ENCODE results near the gene PUM1. TPM values are rescaled to one million over a fixed set of nuclear protein-coding genes. Genes with fewer than 3 reads are reported as not detected.

The PUM1 gene
- total RNA-seq, 1 donor from 2014 or later: 185 TPM

DNA sequence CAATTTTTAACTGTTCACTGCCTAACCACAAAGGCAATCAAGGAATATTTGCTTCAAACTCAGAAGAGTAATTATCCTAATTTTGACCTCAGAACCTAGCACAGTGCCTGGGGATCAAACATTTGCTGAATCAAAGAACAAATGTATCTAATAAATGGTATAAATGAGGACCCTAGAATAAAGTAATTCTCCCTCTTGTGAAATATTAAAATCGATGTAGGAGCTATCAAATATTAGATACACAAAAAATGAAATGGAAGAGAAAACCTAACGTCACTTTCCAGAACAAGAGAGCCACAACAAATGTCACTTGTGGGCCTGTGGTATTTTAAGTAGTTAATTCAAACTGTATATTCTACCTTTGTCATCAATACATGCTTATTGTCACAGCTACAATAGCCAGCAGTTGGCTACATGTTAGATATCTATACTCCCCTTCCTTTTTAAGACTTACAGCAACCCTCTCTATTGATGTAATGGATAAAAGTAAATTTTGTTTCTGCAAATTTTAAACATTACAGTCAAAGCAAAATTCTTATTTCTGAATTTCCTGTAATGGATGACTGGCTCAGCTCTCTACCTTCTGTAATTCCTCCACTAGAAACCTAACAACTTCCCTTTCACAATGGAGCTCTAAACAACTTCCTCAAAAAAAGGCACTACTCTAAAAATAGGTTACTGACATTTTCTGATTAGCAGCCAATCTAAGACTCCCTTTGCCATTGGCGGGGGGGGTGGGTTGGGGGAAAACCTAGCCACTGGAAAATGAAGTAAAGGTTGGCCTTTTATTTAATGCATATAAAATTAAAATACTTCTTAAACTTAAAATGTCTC lies 37.6 kb downstream of the PUM1 start:
- no peak for DNase-seq (ENCODE audit: low read depth)

DNA sequence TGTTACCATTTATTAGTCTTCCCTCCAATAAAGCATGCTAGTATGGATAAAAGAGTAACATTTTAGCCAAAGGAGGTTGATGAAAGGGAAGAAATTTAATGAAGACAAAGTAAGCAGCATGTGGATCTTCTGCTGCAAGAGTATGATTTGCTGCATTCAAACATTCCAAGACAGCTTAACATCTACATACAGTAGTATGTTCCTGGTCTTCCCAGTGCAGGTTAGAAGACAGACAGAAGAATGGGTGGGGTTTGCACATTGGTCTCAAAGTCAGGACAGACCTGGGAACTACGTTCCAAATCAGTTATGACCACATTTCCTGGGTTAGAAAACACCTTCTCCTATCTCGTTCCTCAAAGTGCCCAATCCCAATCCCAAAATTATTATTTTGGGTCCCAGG lies 43.3 kb downstream of the PUM1 start:
- DNase-seq (ENCODE audit: low read depth): no peak

DNA sequence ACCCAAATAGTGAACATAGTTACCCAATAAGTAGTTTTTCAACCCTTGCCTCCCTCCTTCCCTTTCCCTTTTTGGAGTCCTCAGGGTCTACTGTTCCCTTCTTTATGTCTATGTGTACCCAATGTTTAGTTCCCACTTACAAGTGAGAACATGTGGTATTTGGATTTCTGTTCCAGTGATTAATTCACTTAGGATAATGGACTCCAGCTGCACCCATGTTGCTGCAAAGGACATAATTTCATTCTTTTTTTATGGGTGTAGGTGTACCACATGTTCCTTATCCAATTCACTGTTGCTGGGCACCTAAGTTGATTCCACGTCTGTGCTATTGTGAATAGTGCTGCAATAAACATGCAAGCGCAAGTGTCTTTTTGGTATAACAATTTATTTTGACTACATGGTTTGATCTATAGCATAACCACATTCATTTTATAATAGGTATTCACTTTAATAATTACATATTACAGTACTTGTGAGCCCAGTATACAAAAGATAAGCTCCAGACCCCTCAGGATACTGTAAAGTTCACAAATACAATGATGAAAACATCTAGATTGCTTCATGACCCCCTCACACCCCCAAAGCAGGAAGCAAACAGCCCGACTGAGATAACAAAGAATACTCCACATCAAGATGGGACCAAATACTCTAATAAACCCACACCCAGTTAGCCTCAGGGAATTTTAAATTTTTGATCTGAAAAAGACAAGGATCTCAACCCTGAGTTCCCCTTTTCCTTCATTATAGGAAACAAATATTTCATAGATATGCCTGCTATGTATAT lies 45.3 kb downstream of the PUM1 start:
- no peak for DNase-seq (ENCODE audit: low read depth)

DNA sequence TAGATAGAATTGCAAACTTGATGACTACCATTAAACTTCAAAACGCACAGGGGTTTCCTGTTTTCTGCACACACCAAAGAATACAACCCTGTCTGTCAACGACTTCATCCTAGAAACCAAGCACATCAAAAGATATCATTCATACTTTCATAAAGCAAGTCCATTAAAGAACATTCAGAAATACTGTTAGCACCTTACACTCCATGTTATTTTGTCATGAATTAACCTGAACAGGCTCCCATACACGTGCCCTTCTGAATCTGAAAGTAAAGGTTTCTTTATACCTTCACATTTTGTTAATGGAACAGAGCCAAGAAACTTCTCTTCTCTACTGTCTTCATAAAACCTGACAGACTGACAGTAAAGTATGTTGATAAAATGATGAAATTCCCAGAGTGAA lies 46.1 kb downstream of the PUM1 start:
- no peak for DNase-seq (ENCODE audit: low read depth)

DNA sequence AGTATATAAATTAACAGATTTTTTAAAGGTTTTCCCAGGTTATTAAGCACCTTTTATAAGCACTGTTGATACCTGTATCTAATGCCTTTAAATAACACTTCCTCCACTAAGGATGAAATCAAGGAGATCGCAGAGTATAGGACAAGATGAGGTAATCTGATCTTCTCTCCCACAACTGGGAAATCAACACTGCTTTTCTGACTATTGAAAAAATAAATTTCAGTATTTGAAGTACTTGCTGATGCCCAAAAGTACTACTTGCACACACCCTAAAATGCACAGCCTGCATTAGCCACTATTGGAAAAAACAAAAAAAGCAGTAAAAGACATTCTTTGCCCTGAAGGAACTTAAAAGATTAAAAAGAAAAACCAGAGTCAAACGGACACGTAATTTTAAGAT lies 48.6 kb downstream of the PUM1 start:
- no peak for DNase-seq (ENCODE audit: low read depth)

DNA sequence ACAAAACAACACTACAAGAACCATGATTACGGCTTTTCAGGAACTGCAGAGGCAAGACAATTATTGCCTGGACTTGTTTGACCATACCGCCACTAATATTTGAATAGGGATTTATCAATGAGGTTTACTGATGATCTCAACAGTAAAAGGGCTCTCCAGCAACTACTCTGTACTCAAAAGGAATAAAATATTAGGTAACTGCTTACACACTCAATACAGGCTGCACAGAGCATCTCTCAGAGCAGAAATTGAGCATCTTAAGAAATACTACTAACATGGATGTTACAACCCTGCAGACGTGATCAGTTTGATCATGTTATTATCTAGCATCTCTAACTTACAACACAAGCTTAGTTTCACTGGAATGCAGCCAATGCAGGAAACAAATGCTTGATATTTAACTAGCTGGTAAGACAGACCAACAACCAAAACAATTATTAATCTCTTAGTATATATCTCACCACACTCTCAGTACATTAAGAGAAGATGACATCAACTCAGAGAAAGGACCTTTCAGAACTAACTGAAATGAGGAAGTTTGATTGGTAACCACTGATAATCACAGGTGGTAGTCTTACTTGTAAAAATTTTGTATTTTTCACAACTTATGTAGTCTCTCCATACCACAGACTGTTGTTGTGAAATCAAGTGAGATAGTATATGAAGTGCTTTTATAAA lies 52.2 kb downstream of the PUM1 start:
- DNase-seq (ENCODE audit: low read depth): peak; percentile 85

DNA sequence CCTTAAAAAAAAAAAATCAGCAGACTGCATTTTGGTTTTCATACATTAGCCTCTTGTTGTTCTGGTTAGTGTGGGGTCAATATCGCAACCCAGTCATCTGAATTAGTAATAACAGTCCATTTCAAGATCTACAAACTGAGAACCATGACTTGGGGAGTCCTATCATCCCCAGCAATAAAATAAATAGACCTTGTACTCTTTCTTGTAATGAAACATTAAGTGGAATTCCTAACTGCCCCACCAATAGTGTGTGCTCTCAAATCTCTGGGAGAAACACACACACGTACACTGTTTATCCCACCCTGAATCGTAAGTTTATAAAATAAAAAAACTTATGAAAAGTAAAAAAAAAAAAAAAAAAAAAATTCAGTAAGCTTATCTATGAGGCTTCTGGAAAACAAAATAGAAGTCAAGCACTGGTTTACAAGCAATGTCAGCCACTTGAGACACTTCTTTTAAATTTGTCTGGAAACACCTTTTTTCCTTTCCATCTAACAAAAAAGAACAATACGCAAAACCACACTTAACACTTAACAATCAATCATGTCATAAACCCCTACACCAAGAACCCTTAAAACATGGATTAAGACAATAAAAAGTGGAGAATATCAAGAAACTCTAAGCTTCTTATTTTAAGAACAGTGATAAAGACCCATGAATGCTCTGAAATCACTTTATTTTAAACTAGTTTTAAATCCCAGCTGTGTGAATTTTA lies 53.1 kb downstream of the PUM1 start:
- no peak for DNase-seq (ENCODE audit: low read depth)

DNA sequence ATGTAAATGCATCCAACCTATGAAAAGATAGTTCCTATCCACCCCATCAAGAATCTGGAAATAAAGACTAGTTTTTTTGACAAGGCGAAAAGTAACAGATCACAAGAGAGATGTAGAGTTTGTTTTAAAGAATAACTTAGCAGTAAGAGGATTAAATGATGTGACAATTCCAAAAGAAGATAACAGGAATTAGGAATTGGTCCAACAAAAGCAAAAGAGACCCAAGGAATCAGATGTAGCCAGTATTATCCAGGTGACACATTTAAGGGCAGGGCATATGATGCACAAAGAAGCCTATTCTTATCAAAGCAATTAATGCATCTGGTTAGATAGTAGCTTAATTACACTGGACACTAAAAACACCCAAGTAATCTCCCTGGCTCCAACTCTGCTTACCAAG lies 53.8 kb downstream of the PUM1 start:
- no peak for DNase-seq (ENCODE audit: low read depth)

DNA sequence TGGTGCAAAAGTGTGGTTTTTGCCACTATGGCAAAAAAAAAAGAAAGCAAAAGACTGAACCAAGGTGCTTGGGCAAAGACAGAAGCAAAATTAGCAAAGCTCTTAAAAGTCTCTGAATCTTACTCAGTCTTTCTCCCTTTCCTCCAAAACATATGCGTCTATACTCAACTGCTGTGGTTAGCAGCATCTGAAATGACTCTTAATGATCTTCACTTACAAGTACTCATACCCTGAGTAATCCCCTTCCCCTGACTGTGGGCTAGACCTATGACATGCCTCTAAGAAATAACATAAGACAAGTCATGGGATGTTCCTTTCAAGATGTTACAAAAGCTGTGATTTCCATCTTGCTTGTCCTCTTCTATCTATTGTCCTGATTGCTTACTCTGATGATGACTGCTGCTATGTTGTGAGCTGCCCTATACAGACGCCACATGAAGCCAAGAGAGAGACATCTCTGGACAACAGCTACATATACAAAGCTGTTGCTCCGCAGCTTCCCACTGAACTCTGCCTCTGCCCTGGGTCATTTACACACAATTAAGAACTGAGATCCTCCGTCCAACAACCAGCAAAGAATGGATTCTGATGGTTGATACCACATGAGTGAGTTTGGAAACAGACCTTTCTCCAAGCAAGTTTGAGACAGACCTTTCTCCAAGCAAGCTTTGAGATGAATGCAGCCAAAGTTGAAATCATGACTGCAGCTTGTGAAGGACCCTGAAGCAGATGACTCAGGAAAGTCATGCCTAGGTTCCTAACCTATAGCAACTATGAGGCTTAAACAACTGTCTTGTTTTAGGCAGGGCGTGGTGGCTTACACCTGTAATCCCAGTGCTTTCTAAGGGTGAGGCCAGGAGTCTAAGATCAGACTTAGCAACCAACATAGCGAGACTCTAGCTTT lies 55.2 kb downstream of the PUM1 start:
- DNase-seq (ENCODE audit: low read depth): peak; percentile 55

DNA sequence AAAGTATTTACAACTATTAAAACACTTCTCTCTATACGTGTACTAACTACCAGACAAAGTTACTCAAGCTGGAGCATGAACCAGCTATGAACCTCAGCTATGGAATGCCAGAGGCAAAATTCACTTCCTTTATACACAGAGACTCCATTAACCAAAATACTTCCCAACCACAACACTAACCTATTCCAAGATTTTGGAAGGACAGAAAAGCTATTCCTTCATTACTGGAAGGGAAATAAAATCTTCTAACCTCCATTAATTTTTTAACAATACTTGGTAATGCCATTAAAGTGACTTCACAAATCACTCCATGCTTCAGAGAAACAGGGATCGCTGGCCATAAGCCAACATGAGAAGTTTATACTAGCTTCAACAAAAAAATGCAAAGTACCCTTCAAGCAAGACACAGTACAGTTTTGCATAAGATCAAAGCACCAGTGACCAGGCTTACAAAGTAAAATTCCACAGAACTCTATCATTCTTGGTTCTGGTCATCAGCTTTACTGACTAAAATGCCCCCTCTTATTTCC lies 58.0 kb downstream of the PUM1 start:
- DNase-seq (ENCODE audit: low read depth): peak; percentile 95

DNA sequence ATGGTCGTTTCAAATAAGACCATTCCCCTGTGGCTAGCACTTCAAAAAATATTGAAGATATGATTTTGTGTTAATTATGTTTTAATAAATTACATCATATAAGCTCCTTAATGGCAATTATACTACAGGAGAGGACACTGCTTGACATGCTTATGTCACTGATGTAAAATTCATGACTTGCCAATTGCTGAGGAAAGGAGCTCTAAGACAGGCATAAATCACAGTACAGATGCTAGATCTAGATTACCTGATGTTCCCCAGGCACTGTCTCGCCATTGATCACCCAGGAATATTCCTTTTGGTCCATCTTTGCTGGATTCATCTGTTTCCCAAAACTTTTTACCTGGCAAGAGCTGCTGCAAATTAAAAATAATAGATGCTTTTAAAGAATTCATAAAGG lies 58.8 kb downstream of the PUM1 start:
- no peak for DNase-seq (ENCODE audit: low read depth)

DNA sequence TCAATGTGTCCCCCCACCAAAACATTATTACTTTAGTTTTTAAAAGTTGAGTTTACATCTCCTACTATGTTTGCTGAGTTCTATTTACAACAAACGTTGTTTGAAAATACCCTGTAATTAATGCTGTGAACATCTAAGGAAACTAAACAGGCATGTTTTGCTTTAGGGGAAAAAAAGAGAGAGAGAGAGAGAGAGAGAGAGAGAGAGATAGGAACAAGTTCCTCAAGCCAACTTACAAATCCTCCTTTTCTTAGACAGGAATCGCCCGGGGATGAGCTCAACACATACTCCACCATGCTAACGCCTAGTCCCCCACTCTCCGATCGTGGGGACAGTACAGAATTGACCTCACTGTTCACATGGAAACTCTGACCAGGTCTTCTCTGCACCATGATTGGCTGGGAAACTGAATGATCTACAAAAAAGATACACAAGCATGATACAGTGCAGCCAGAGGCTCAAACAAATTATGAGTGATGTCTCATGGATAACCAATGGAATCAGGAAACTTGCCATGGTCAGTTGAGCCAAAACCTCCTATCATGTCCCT lies 59.8 kb downstream of the PUM1 start:
- DNase-seq (ENCODE audit: low read depth): no peak

DNA sequence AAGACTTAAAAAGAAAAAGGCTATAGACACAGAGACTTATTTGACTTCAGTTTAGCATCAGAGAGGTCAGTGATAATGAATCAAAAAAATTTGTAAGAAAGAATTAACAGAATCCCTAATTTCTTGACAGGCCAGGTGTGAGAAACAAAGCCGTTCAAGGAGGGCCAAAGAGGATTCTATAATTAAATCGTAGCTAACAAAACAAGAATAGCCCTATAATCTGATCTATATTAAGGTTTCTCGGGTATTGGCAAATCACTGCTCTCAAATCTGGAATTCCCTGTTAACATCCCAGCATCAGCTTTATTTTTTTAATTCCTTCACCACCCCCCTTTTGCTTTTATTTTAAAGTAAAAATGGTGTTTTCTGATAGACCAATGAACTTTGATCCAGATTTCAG lies 60.3 kb downstream of the PUM1 start:
- no peak for DNase-seq (ENCODE audit: low read depth)

DNA sequence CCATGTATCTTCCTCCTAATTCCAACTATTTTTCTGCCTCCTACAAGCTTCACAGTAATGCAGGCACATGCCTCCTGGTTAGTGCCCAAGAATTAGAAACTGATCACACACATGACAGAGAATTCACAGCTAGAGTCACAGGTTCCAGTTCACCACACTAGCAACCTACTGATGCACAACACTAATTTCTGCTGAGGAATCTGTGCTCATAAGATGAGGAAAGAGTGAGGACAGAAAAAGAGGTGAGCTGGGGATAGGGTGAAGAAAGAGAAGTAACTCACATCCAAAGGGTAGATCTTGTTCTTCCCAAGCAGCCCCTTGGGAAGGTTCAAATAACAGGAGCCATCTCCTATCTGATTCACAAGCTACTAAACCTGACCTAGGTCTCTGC lies 61.3 kb downstream of the PUM1 start:
- peak; percentile 86 for DNase-seq (ENCODE audit: low read depth)

DNA sequence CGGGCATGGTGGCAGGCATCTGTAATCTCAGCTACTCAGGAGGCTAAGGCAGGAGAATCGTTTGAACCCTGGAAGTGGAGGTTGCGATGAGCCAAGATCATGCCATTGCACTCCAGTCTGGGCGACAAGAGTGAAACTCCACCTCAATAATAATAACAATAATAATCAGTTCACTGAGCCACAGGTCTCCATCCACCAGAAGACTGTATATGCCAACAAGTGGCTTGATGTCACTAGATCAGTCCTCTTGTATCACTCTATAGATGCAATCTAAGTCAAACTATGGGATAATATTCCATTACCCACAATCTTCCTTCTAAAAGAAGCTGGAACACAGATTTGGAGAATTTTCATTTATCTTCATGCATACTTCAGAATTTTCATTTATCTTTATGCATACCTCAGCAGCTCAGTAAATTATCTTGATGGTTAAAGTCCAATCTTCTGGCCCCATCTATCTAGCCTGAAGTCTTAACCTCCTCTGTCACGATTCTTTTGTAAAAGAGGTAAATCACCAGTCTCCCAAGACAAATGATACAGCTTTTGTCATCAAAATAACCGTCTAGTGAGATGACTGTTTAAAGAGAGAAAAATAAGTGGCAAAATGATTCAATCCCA lies 61.8 kb downstream of the PUM1 start:
- no peak for DNase-seq (ENCODE audit: low read depth)

DNA sequence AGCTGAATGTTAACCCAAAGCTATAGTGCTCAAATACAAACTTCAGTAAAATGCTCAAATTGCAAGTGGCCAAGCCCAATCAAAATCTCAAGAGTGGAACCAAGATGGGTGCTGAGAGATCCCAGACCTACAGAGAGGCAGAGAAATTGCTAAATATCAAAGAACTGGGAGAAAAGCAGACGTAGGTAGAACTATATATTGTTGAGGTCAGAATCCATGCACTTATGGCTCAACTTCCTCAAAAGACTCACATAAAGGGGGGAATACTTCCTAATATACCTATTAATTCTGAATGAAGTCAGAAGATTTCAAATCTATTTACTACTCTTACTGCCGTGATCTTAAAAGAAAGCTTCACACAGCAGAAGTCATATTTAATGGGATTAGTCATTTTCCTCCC lies 65.2 kb downstream of the PUM1 start:
- DNase-seq (ENCODE audit: low read depth): no peak

DNA sequence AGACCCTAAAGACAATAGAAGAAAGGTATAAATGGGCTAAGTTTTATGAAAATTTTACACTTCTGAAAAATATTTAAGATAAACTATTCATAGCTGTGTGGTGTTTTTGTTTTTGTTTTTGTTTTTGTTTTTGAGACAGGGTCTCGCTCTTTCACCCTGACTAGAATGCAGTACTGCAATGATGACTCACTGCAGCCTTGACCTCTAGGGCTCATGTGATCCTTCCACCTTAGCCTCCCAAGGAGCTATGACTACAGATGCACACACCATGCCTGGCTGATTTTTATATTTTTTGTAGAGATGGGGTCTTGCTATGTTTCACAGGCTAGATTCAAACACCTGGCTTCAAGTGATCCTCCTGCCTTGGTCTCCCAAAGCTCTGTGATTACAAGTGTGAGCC lies 66.6 kb downstream of the PUM1 start:
- peak; percentile 62 for DNase-seq (ENCODE audit: low read depth)

DNA sequence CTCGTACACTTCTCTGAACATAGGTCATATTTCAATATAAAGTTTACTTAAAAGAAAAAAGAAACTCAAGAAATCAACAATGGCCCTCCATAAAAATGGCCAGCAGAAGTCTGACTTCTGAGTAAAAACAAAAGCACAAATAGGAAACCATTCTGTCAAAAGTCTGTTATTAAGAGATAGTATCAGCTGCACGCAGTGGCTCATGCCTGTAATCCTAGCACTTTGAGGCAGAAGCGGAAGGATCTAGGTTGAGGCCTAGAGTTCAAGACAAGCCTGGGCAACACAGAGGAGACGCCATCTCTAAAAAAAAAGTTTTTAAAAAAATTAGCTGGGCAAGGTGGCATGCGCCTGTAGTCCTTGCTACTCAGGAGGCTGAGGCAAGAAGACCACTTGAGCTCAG lies 67.3 kb downstream of the PUM1 start:
- DNase-seq (ENCODE audit: low read depth): no peak

DNA sequence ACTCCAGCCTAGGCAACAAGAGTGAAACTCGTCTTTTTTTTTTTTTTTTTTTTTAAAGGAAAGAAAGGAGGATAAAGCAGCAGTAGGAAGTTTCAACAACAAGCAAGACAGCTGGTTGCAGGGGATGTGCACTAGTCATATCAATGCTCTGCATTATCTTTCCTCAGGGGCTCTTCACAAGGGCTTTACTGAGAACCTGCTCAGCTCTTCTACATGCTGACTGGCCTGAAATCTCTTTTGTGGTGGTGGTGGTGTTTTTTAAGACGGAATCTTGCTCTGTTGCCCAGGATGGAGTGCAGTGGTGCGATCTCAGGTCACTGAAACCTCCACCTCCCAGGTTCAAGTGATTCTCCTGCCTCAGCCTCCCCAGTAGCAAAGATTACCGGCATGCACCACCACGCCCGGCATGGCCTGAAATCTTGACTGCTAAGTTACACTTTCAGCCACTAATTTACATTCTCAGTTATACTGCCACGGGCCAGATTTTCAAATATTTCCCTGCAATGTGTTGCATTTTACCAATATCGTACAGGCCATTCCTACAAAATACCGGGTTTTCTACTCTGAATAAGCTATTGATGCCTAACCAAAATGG lies 68.0 kb downstream of the PUM1 start:
- no peak for DNase-seq (ENCODE audit: low read depth)
